Body of pancreas (tissue), 4 donors: ENCODE data around the gene C8B.

ENCODE experiments used
- POLR2A ChIP-seq, 3 donors: fragments of 450-650 bp; IDR thresholded peaks; one replicate each; pipeline ENCODE4 v1.6.1; 2016; ENCODE audit warnings: antibody characterized with exemption in 3 of 3, mild to moderate bottlenecking in 2 of 3
- TF ChIP-seq, protein P1 (sequence below), 7 experiments: fragments of 450-650 bp in 4 of 7; fragments of 200-600 bp in 3 of 7; sonication (generic) in 3 of 7; IDR thresholded peaks; one replicate each; pipeline ENCODE4 v1.5.1; 2016 to 2019; ENCODE audit warnings: antibody characterized with exemption in 7 of 7

DNA sequence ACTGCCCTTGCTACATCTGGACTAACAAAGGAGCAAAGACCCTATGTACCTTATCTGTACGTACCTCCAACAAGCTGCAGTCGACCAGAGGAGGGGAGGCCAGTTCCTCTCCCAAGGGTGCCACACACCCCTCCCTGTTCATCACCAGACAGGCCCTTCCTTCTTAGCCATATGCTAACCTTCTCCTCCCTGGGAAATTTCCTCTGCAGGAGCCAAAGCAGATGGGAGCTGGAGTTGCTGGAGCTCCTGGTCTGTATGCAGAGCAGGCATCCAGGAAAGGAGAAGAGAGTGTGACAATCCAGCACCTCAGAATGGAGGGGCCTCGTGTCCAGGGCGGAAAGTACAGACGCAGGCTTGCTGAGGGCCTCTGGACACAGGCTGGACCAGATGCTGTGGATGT, 48.5 kb downstream of the C8B start:
- TF ChIP-seq, protein P1, sequence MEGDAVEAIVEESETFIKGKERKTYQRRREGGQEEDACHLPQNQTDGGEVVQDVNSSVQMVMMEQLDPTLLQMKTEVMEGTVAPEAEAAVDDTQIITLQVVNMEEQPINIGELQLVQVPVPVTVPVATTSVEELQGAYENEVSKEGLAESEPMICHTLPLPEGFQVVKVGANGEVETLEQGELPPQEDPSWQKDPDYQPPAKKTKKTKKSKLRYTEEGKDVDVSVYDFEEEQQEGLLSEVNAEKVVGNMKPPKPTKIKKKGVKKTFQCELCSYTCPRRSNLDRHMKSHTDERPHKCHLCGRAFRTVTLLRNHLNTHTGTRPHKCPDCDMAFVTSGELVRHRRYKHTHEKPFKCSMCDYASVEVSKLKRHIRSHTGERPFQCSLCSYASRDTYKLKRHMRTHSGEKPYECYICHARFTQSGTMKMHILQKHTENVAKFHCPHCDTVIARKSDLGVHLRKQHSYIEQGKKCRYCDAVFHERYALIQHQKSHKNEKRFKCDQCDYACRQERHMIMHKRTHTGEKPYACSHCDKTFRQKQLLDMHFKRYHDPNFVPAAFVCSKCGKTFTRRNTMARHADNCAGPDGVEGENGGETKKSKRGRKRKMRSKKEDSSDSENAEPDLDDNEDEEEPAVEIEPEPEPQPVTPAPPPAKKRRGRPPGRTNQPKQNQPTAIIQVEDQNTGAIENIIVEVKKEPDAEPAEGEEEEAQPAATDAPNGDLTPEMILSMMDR (IDR thresholded peaks at IDR 0.05), result no peak
- TF ChIP-seq POLR2A (IDR thresholded peaks at IDR 0.05), result no peak
